Measurements from ENCODE around the gene AGMO.
"Not testable (repeated sequence)": the region's sequence is repeated elsewhere in the genome, so short reads cannot be mapped to it uniquely, and the experiment has no call there.

The AGMO gene

DNA sequence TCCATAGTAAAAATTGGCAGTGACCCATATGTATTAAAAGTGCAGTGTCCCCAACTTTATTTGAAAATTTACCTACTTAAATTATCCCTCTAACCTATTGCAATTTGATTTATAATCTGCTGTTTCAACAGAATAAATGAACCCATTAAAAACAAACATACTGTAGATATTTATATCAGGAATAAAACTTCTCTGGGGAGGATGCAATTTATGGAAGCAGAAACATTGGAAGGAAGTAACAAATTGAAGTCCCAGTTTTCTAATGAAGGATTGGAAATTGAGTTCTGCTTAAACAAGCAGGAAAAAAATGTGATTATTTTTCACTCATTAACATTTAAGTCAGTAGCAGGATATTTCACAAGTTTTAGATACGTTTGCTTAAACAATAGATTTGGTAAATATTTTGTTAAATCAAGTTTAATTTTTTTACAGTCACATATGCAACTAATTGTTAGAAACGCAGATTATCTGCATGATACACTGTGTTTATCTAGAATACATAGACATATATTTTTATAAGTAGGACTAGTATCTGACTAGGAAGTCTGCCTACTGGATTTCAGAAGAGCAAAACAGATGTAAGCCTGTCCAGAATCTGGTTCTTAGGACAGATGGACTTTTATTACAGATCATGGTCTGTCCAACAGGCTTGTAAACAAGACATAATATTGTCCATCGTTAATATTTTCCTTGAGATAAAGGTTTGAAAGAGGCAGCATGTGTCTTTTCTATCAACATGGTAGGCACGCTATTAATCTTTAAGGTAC lies 5.3 kb downstream of the AGMO start:
- TF ChIP-seq CTCF (IDR thresholded peaks at IDR 0.05; ENCODE audit: insufficient read depth, low read depth, low read length, missing control alignments), result no peak
- DNase-seq (ENCODE audit: low read depth), result no peak
- H3K4me3 ChIP-seq (ENCODE audit: low read length), result no peak overlapping the region

GRCh38 chr7:15555381-15555859 lies 6.4 kb downstream of the AGMO start:
- no peak overlapping the region for H3K4me3 ChIP-seq (ENCODE audit: low read length)
- TF ChIP-seq CTCF (IDR thresholded peaks at IDR 0.05; ENCODE audit: insufficient read depth, low read depth, low read length, missing control alignments), result peak; percentile 28
- peak; percentile 81 for DNase-seq (ENCODE audit: low read depth)

GRCh38 chr7:15554744-15555143 lies 7.1 kb downstream of the AGMO start:
- no peak overlapping the region for H3K4me3 ChIP-seq (ENCODE audit: low read length)
- no peak for TF ChIP-seq CTCF (IDR thresholded peaks at IDR 0.05; ENCODE audit: insufficient read depth, low read depth, low read length, missing control alignments)
- no peak for DNase-seq (ENCODE audit: low read depth)

- peak; percentile 63 for DNase-seq (ENCODE audit: low read depth)
- H3K4me3 ChIP-seq (ENCODE audit: low read length), result no peak overlapping the region
- no peak for TF ChIP-seq CTCF (IDR thresholded peaks at IDR 0.05; ENCODE audit: insufficient read depth, low read depth, low read length, missing control alignments)
Observed at GRCh38 chr7:15554081-15554480, 7.7 kb downstream of the AGMO start.

DNA sequence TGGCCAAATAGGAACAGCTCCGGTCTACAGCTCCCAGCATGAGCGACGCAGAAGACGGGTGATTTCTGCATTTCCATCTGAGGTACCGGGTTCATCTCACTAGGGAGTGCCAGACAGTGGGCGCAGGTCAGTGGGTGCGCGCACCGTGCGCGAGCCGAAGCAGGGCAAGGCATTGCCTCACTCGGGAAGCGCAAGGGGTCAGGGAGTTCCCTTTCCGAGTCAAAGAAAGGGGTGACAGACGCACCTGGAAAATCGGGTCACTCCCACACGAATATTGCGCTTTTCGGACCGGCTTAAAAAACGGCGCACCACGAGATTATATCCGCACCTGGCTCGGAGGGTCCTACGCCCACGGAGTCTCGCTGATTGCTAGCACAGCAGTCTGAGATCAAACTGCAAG lies 14.5 kb downstream of the AGMO start:
- H3K4me3 ChIP-seq (ENCODE audit: low read length); DNase-seq (ENCODE audit: low read depth): not testable (repeated sequence)

- TF ChIP-seq CTCF (IDR thresholded peaks at IDR 0.05; ENCODE audit: insufficient read depth, low read depth, low read length, missing control alignments), result no peak
- no peak overlapping the region for H3K4me3 ChIP-seq (ENCODE audit: low read length)
- no peak for DNase-seq (ENCODE audit: low read depth)
Observed at GRCh38 chr7:15546272-15546792, 15.5 kb downstream of the AGMO start.

- TF ChIP-seq CTCF (IDR thresholded peaks at IDR 0.05; ENCODE audit: insufficient read depth, low read depth, low read length, missing control alignments), result no peak
- DNase-seq (ENCODE audit: low read depth), result no peak
- no peak overlapping the region for H3K4me3 ChIP-seq (ENCODE audit: low read length)
Observed at GRCh38 chr7:15544050-15544449, 17.8 kb downstream of the AGMO start.

Data from epithelial cell of esophagus (primary cell).